ENCODE results near the gene RPRD1B. TPM values are rescaled to one million over a fixed set of nuclear protein-coding genes. Genes with fewer than 3 reads are reported as not detected.

The RPRD1B gene
- total RNA-seq, 1 experiment from 2014 or later: 56.6 TPM

GRCh38 chr20:38138086-38138778 is 104.7 kb downstream of the RPRD1B start:
- no peak overlapping the region for H3K27ac ChIP-seq
- H3K9me3 ChIP-seq (replicated peaks): no peaks in the 10 kb centered on the region
- DNase-seq: no peak
- peaks cover 48% of the 10 kb centered on the region for H3K4me1 ChIP-seq
- no peak overlapping the region for H3K4me3 ChIP-seq
- no peaks in the 10 kb centered on the region for H3K27me3 ChIP-seq
- H3K36me3 ChIP-seq: no peaks in the 10 kb centered on the region

- H3K27ac ChIP-seq: peak overlapping the region; percentile 67; the same call in 1 of the 2 replicates
- H3K4me3 ChIP-seq: no peak overlapping the region
- H3K36me3 ChIP-seq: no peaks in the 10 kb centered on the region
- peaks cover 53% of the 10 kb centered on the region for H3K4me1 ChIP-seq
- no peaks in the 10 kb centered on the region for H3K9me3 ChIP-seq (replicated peaks)
- DNase-seq: no peak
- H3K27me3 ChIP-seq: no peaks in the 10 kb centered on the region
Measured at GRCh38 chr20:38139156-38139912, 105.8 kb downstream of the RPRD1B start.

- Histone ChIP-seq H3K27me3 (no peaks in the 10 kb centered on the region), H3K27ac (peak overlapping the region; percentile 67), H3K36me3 (no peaks in the 10 kb centered on the region), H3K4me3 (peak overlapping the region; percentile 3; the same call in 1 of the 2 replicates), H3K4me1 (peaks cover 52% of the 10 kb centered on the region), H3K9me3 (replicated peaks) (no peaks in the 10 kb centered on the region)
- DNase-seq: peak; percentile 92 to 95
Measured at GRCh38 chr20:38139977-38140753, 106.6 kb downstream of the RPRD1B start.

GRCh38 chr20:38141204-38141888 is 107.8 kb downstream of the RPRD1B start:
- no peaks in the 10 kb centered on the region for H3K27me3 ChIP-seq
- no peak overlapping the region for H3K4me3 ChIP-seq
- peaks cover 49% of the 10 kb centered on the region for H3K4me1 ChIP-seq
- no peaks in the 10 kb centered on the region for H3K9me3 ChIP-seq (replicated peaks)
- no peak for DNase-seq
- no peak overlapping the region for H3K27ac ChIP-seq
- no peaks in the 10 kb centered on the region for H3K36me3 ChIP-seq

Other genes starting within 250 kb of the RPRD1B start
- 0.18 and 0.22 TPM in 2 replicates for gene VSTM2L, start 130.6 kb upstream of the RPRD1B start, total RNA-seq (2014; rRNA removed; shearing (Covaris generic))
- 57.5 and 66.0 TPM in 2 replicates for gene TTI1, start 290 bp upstream of the RPRD1B start, total RNA-seq (2014; rRNA removed; shearing (Covaris generic))
- 0.10 and 0.13 TPM in 2 replicates for gene TGM2, start 131.5 kb downstream of the RPRD1B start, total RNA-seq (2014; rRNA removed; shearing (Covaris generic))
- gene KIAA1755, start 227.0 kb downstream of the RPRD1B start, total RNA-seq (2014; rRNA removed; shearing (Covaris generic)): 1.4 TPM in 2 replicates